IMR-90 (cell line): Measurements from ENCODE around the gene TMEM45B. TPM values are rescaled to one million over a fixed set of nuclear protein-coding genes. Genes with fewer than 3 reads are reported as not detected.
"Not testable (repeated sequence)": the region's sequence is repeated elsewhere in the genome, so short reads cannot be mapped to it uniquely, and the experiment has no call there.

Source experiments
- ATAC-seq: fragments of 200-7000 bp; cut with Tn5 transposase; 2 replicates; pipeline ENCODE4 v1.9.1; 2020; ENCODE audit warnings: low read depth, mild to moderate bottlenecking, moderate library complexity
- BruUV-seq: library from RNA; stranded (reverse); fragments of 400-500 nt; replicated peaks from 2 replicates; lab custom pipeline; 2021; lab: Mats Ljungman, UMichigan
- CTCF ChIA-PET: fragments of 300-600 bp; formaldehyde crosslinking; extraction: SDS; loops from one replicate; lab custom pipeline; 2021; ENCODE audit warnings: antibody characterized with exemption; lab: Yijun Ruan, JAX
- POLR2A ChIA-PET: fragments of 300-600 bp; sonication (Branson Sonifier 250); formaldehyde crosslinking; loops from one replicate; lab custom pipeline; 2022; ENCODE audit warnings: antibody characterized with exemption; ENCODE audit not compliant: unreplicated experiment; lab: Charles Lee
- DNase-seq: peaks from one replicate; pipeline ENCODE4 v3.0.0; 2013
- H2AFZ ChIP-seq: replicated peaks from 2 replicates; pipeline ENCODE3; 2013; ENCODE audit warnings: low read length, mild to moderate bottlenecking; ENCODE audit not compliant: poor library complexity
- H2AK5ac ChIP-seq: 2 replicates; pipeline ENCODE4 v1.6.1; 2013; ENCODE audit warnings: low read depth, low read length, inconsistent platforms
- H2AK9ac ChIP-seq: replicated peaks from 2 replicates; pipeline ENCODE3; 2013; ENCODE audit warnings: mild to moderate bottlenecking, low read depth, low read length, moderate library complexity; ENCODE audit not compliant: poor library complexity
- H2BK120ac ChIP-seq: 2 replicates; pipeline ENCODE4 v1.6.1; 2013; ENCODE audit warnings: low read depth, low read length, inconsistent platforms
- H2BK15ac ChIP-seq: 3 replicates; pipeline ENCODE4 v1.6.1; 2013; ENCODE audit warnings: low read depth, low read length, inconsistent platforms
- H2BK20ac ChIP-seq: 2 replicates; pipeline ENCODE4 v1.6.1; 2013; ENCODE audit warnings: low read depth, mild to moderate bottlenecking, inconsistent platforms, low read length, moderate library complexity
- H2BK5ac ChIP-seq: 2 replicates; pipeline ENCODE4 v1.6.1; 2013; ENCODE audit warnings: mild to moderate bottlenecking, low read depth, low read length, inconsistent platforms; ENCODE audit not compliant: poor library complexity, severe bottlenecking
- H3K14ac ChIP-seq: replicated peaks from 2 replicates; pipeline ENCODE4 v1.6.1; 2013; ENCODE audit warnings: low read depth, low read length, inconsistent platforms
- H3K18ac ChIP-seq: 2 replicates; pipeline ENCODE4 v1.6.1; 2013; ENCODE audit warnings: low read depth, low read length, control low read depth
- H3K23ac ChIP-seq: 2 replicates; pipeline ENCODE4 v1.6.1; 2013; ENCODE audit warnings: low read depth, low read length, inconsistent platforms
- H3K27ac ChIP-seq: 2 replicates; pipeline ENCODE4 v1.5.1; 2013; ENCODE audit warnings: mild to moderate bottlenecking, control low read depth, low read length; ENCODE audit not compliant: insufficient read depth
- H3K27me3 ChIP-seq: 2 replicates; pipeline ENCODE4 v1.6.1; 2013; ENCODE audit warnings: low read length; ENCODE audit not compliant: control insufficient read depth, insufficient read depth
- H3K36me3 ChIP-seq: 2 replicates; pipeline ENCODE4 v1.6.1; 2013; ENCODE audit warnings: low read length, mixed read lengths; ENCODE audit not compliant: control insufficient read depth, insufficient read depth
- H3K4ac ChIP-seq: 2 replicates; pipeline ENCODE4 v1.6.1; 2013; ENCODE audit warnings: low read depth, low read length, inconsistent platforms
- H3K4me1 ChIP-seq: 2 replicates; pipeline ENCODE4 v1.6.1; 2013; ENCODE audit warnings: low read length, mixed read lengths; ENCODE audit not compliant: control insufficient read depth, insufficient read depth
- H3K4me2 ChIP-seq: 2 replicates; pipeline ENCODE4 v1.6.1; 2013; ENCODE audit warnings: low read depth, mild to moderate bottlenecking, control low read depth, low read length, moderate library complexity
- H3K4me3 ChIP-seq: 2 replicates; pipeline ENCODE4 v1.5.1; 2013; ENCODE audit warnings: low read depth, mild to moderate bottlenecking, control low read depth, low read length, moderate library complexity; ENCODE audit not compliant: insufficient read depth
- H3K56ac ChIP-seq: 2 replicates; pipeline ENCODE4 v1.6.1; 2013; ENCODE audit warnings: low read length, inconsistent platforms; ENCODE audit not compliant: insufficient read depth; ENCODE audit errors: extremely low read depth
- H3K79me1 ChIP-seq, 2 experiments: 2 replicates each; pipeline ENCODE4 v1.6.1; 2013; ENCODE audit warnings: low read length in 2 of 2, inconsistent platforms in 1 of 2, low read depth in 1 of 2
- H3K9ac ChIP-seq: 2 replicates; pipeline ENCODE4 v1.6.1; 2013; ENCODE audit warnings: low read depth, low read length, control low read depth
- H3K9me1 ChIP-seq: 2 replicates; pipeline ENCODE4 v1.6.1; 2013; ENCODE audit warnings: low read length, inconsistent platforms; ENCODE audit not compliant: insufficient read depth
- H3K9me3 ChIP-seq: 2 replicates; pipeline ENCODE4 v1.6.1; 2013; ENCODE audit warnings: low read length; ENCODE audit not compliant: control insufficient read depth, insufficient read depth
- H4K20me1 ChIP-seq: 2 replicates; pipeline ENCODE4 v1.6.1; 2013; ENCODE audit warnings: low read length, inconsistent platforms; ENCODE audit not compliant: insufficient read depth
- H4K5ac ChIP-seq: 2 replicates; pipeline ENCODE4 v1.6.1; 2013; ENCODE audit warnings: mild to moderate bottlenecking, low read depth, low read length, control low read depth
- H4K8ac ChIP-seq, 2 experiments: 2 replicates each; pipeline ENCODE4 v1.6.1; 2013; ENCODE audit warnings: low read depth in 2 of 2, low read length in 2 of 2, control low read depth in 1 of 2, inconsistent platforms in 1 of 2
- H4K91ac ChIP-seq: 2 replicates; pipeline ENCODE4 v1.6.1; 2013; ENCODE audit warnings: low read depth, low read length, inconsistent platforms; ENCODE audit not compliant: insufficient read depth
- BHLHE40 ChIP-seq: fragments of 150-350 bp; IDR thresholded peaks from 2 replicates; pipeline ENCODE4 v1.6.1; 2016; ENCODE audit warnings: mild to moderate bottlenecking, low read depth, low read length
- CEBPB ChIP-seq: IDR thresholded peaks from 2 replicates; pipeline ENCODE4 v1.6.1; 2012; ENCODE audit warnings: low read depth, low read length, improper control_type of control experiment
- CHD1 ChIP-seq: IDR thresholded peaks from 2 replicates; pipeline ENCODE4 v1.6.1; 2012; ENCODE audit warnings: low read depth, low read length, improper control_type of control experiment
- FOS ChIP-seq: fragments of 150-350 bp; IDR thresholded peaks from 2 replicates; pipeline ENCODE4 v1.6.1; 2016; ENCODE audit warnings: low read depth, low read length
- MAFK ChIP-seq: IDR thresholded peaks from 2 replicates; pipeline ENCODE4 v1.6.1; 2012; ENCODE audit warnings: low read depth, low read length, improper control_type of control experiment
- NFE2L2 ChIP-seq: fragments of 150-350 bp; IDR thresholded peaks from 2 replicates; pipeline ENCODE4 v1.6.1; 2016; ENCODE audit warnings: low read depth, mild to moderate bottlenecking, low read length
- POLR2A ChIP-seq: IDR thresholded peaks from 2 replicates; pipeline ENCODE4 v1.6.1; 2012; ENCODE audit warnings: mild to moderate bottlenecking, low read depth, low read length
- WGBS, 2 experiments: methylation state at CpG; one replicate each; pipeline versions ENCODE4 v1.1.5 to v1.1.7; 2013; ENCODE audit warnings: missing lambda C conversion rate in 2 of 2; ENCODE audit not compliant: insufficient read length in 1 of 2; ENCODE audit errors: extremely low coverage in 2 of 2; 5-methylcytosine and 5-hydroxymethylcytosine counted together
- dilution Hi-C: fragments of 300-500 bp; cut with HindIII; formaldehyde crosslinking; loops from one replicate; pipeline ENCODE4 v1.14.3; 2018; ENCODE audit warnings: low sequenced_read_pairs; ENCODE audit not compliant: unreplicated experiment
- in situ Hi-C: fragments of 300-500 bp; cut with MboI; formaldehyde crosslinking; loops from 3 replicates; pipeline ENCODE4 v1.14.3; 2019; ENCODE audit warnings: low sequenced_read_pairs, inconsistent platforms, mixed read lengths
- intact Hi-C: fragments of 100-400 bp; cut with micrococcal nuclease; formaldehyde crosslinking; loops from 2 replicates; pipeline ENCODE4 v1.10.0; 2022
- polyA plus RNA-seq, 3 experiments: library from polyadenylated mRNA; depleted of rRNA; stranded (reverse); fragments of >200 nt; gene quantifications; 2 replicates each; pipeline ENCODE4 v1.2.3, GENCODE V29; 2012; ENCODE audit warnings: low replicate concordance in 1 of 3
- total RNA-seq: library from RNA; depleted of rRNA; stranded (reverse); fragments of >200 nt; gene quantifications from 2 replicates; pipeline ENCODE4 v1.2.3, GENCODE V29; 2012

The TMEM45B gene
- total and polyA plus RNA-seq, 2 of the 4 experiments (the other 2 are of a cell fraction), result not detected

GRCh38 chr11:129846508-129847335 lies 31.1 kb downstream of the TMEM45B start:
- Histone ChIP-seq H4K20me1 (peaks cover 4% of the 10 kb centered on the region; the same call in 1 of the 2 replicates), H2AK9ac (no peak overlapping the region), H2BK20ac (no peak overlapping the region), H2BK120ac (no peak overlapping the region; the same call in 1 of the 2 replicates), H4K8ac (no peak overlapping the region), H3K36me3 (no peaks in the 10 kb centered on the region), H3K9me3 (no peaks in the 10 kb centered on the region), H4K5ac (no peak overlapping the region), H3K9ac (no peak overlapping the region), H2BK15ac (no peak overlapping the region), H3K27ac (no peak overlapping the region), H3K4me3 (no peak overlapping the region), H3K23ac (no peak overlapping the region), H4K91ac (no peak overlapping the region), H3K4me2 (peak overlapping the region; percentile 53), H3K27me3 (peaks cover 30% of the 10 kb centered on the region), H2BK5ac (no peak overlapping the region), H3K4ac (peak overlapping the region; percentile 39; the same call in 1 of the 2 replicates), H3K4me1 (peaks cover 8% of the 10 kb centered on the region), H3K18ac (no peak overlapping the region), H3K79me1 (no peaks in the 10 kb centered on the region), H3K56ac (no peak overlapping the region), H2AK5ac (no peak overlapping the region), H2AFZ (no peak overlapping the region), H3K9me1 (peaks cover 6% of the 10 kb centered on the region), H3K14ac (no peak overlapping the region)
- DNase-seq (peak; percentile 92), ATAC-seq (peak; percentile 99)
- no TSS peak for BruUV-seq
- dilution Hi-C loops, result no loop called here
- CTCF ChIA-PET, result no interaction called here
- intact Hi-C loops, result loop anchor here (2.0 kb wide), 1 partner anchor 80 kb away; no protein-coding TSS in a partner anchor
- POLR2A ChIA-PET, result no interaction called here
- TF ChIP-seq CEBPB, result peak; percentile 38; the same call in 1 of the 2 replicates
- no peak for TF ChIP-seq CHD1
- TF ChIP-seq FOS, result peak; percentile 53
- no peak for TF ChIP-seq NFE2L2
- TF ChIP-seq BHLHE40, result no peak
- no peak for TF ChIP-seq POLR2A
- TF ChIP-seq MAFK, result peak; percentile 23; the same call in 1 of the 2 replicates
- 71% methylated on average over 1 of the region's 6 CpGs; no CpG with 5 or more reads in 1 of the 2 experiments for WGBS, 2 experiments
- in situ Hi-C loops, result no loop called here

GRCh38 chr11:129847361-129847760 lies 31.7 kb downstream of the TMEM45B start:
- POLR2A ChIA-PET, result not testable (repeated sequence)
- intact Hi-C loops, result loop anchor here (2.0 kb wide), 1 partner anchor 81 kb away; no protein-coding TSS in a partner anchor

More at GRCh38 chr11:129847361-129847760, 31.7 kb downstream of the TMEM45B start:
- H2AK9ac ChIP-seq, H3K56ac ChIP-seq, H4K20me1 ChIP-seq, ATAC-seq, H3K4me2 ChIP-seq, H3K9me1 ChIP-seq, H4K5ac ChIP-seq, CTCF ChIA-PET, in situ Hi-C loops, H3K18ac ChIP-seq, H3K14ac ChIP-seq, H2AK5ac ChIP-seq, H3K36me3 ChIP-seq, H3K4me3 ChIP-seq, H4K8ac ChIP-seq, DNase-seq, H4K91ac ChIP-seq, H3K23ac ChIP-seq, H3K4me1 ChIP-seq, H2BK120ac ChIP-seq, H3K9me3 ChIP-seq, H2BK20ac ChIP-seq, H2BK15ac ChIP-seq, H3K79me1 ChIP-seq, BruUV-seq, H3K9ac ChIP-seq, H3K27ac ChIP-seq, dilution Hi-C loops, H3K4ac ChIP-seq, H2AFZ ChIP-seq, H2BK5ac ChIP-seq: not testable (repeated sequence)
- H3K27me3 ChIP-seq, result peaks cover 31% of the 10 kb centered on the region
- WGBS, 2 experiments, result no CpG with 5 or more reads among the region's 3 CpGs
